ENCODE data around the gene TGOLN2.

Gene TGOLN2

DNA sequence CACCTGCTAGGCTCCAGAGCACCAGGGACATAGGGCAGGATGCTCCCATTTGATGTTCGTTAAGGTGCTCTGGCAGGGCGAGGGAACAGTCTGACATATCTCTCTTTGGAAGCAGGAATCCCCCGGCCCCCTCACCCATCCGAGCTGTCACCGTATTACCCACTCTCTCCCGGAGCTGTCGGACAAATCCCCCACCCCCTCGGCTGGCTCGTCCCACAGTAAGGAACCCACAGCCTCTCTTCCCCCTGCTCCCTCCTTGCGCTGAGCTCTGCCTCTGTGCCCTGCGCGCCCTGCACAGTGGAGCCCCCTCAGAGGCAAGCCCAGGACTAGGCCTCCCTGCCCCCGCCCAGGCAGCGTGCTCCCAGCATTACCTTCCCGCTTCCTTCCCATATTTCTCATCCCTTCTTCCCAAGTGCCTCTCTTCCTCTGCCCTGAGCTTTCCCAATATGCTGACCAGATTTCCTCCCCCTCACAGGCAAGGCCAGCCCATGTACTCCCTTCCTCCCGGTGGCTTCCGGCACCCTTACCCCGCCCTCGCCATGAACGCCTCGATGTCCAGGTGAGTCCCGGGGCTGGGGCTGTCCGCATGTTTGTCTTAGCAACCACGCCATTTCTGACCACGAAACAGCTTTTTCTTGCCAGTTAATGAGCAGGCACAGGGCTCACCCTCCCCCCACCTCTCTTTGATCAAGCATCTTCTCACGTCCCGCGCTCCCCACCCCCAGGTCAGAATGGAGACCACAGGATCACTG is 23.8 kb downstream of the TGOLN2 start:
- Mint-ChIP-seq H3K27ac (no peak overlapping the region), H3K9me3 (no peaks in the 10 kb centered on the region), H3K27me3 (peaks cover 2% of the 10 kb centered on the region)

DNA sequence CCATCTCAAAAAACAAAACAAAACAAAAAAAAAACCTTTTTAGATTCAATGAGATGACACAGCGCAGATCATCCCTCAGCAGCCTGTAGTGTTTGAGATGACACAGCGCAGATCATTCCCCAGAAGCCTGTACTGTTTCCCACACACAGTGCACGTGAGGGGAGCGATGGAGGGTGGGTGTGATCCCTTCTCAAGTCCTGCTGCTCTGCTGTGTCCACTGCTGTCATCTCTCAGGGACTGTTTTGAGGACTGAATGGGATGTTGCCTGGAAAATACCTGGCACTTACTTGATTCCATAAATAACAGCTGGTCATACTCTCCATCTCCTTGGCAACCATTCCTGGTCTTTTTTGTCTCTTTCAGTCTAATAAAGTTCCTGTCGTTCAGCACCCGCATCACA is 25.7 kb downstream of the TGOLN2 start:
- Mint-ChIP-seq H3K27ac (no peak overlapping the region), H3K36me3 (ENCODE audit: low read depth) (no peaks in the 10 kb centered on the region), H3K4me3 (no peak overlapping the region), H3K4me1 (ENCODE audit: low read depth) (peaks cover 7% of the 10 kb centered on the region), H3K27me3 (peaks cover 2% of the 10 kb centered on the region), H3K9me3 (no peaks in the 10 kb centered on the region)

More for the DNA sequence above, 23.8 kb downstream of the TGOLN2 start:
- Mint-ChIP-seq H3K4me3 (no peak overlapping the region), H3K36me3 (ENCODE audit: low read depth) (no peaks in the 10 kb centered on the region), H3K4me1 (ENCODE audit: low read depth) (peaks cover 24% of the 10 kb centered on the region)

DNA sequence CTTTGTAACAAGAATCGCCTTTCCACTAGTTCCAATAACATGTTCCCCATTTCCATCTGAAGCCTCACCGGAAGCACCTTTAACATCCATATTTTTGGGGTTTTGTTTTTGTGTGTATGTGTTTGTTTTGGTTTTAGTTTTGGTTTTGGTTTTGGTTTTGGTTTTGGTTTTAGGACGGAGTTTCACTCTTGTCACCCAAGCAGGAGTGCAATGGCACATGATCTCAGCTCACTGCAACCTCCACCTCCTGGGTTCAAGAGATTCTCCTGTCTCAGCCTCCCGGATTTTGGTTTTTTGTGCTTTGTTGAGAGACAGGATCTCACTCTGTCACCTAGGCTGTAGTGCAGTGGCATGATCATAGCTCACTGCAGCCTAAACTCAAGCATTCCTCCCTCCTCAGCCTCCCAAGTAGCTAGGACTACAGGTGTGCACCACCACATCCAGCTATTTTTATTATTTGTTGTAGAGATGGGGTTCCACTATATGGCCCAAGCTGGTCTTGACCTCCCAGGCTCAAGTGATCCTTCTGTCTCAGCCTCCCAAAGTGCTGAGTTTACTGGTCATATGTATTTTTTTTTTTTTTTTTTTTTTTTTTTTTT is 36.3 kb downstream of the TGOLN2 start:
- peak overlapping the region; percentile 33 for H3K4me3 Mint-ChIP-seq
- H3K36me3 Mint-ChIP-seq (ENCODE audit: low read depth), result no peaks in the 10 kb centered on the region
- no peaks in the 10 kb centered on the region for H3K27me3 Mint-ChIP-seq
- H3K9me3 Mint-ChIP-seq, result no peaks in the 10 kb centered on the region
- peaks cover 14% of the 10 kb centered on the region for H3K4me1 Mint-ChIP-seq (ENCODE audit: low read depth)
- H3K27ac Mint-ChIP-seq, result peak overlapping the region; percentile 50

DNA sequence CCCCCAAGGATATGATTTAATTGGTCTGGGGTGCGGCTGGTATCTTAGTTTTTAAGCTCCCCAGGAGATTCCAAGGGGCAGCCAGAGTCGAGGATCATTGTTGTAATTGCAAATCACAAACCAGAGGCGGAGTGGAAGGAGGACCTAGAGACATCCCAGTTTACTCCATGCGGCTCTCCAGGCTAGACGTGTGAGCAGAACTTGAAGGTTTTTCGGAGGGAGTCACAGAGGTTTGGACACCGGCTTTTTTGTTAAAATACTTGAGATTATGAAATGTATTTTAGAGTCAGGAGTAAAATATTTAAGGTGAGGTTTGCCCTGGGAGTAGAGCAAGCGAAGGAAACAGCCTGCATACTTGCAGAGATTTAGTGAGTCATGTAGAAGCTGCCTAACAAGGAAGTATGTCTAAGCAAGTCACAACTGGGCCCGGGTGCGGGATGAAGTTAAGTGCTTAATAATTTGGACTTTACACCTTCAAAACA is 39.5 kb downstream of the TGOLN2 start:
- no peaks in the 10 kb centered on the region for H3K27me3 Mint-ChIP-seq
- H3K36me3 Mint-ChIP-seq (ENCODE audit: low read depth), result no peaks in the 10 kb centered on the region
- no peak overlapping the region for H3K27ac Mint-ChIP-seq
- H3K4me3 Mint-ChIP-seq, result no peak overlapping the region
- H3K9me3 Mint-ChIP-seq, result no peaks in the 10 kb centered on the region
- H3K4me1 Mint-ChIP-seq (ENCODE audit: low read depth), result peaks cover 14% of the 10 kb centered on the region

DNA sequence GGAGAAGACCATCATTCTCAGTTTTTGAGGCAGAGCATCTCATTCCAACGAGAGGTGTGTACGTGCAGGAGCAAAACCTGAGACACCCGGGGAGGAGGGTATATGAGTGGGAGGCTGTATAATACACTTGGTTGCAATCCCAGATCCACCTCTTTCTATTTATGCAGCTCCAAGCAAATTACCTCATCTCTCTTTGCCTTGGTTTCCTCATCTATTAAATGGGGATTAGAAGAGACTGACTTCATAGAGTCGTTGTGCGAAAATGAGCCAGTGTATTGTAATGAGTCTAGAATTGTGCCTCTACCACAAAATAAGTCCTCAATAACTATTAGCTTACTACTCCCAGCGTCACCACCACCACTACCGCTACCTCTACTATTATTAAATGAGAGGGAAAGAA is 40.1 kb downstream of the TGOLN2 start:
- H3K36me3 Mint-ChIP-seq (ENCODE audit: low read depth), result no peaks in the 10 kb centered on the region
- no peak overlapping the region for H3K27ac Mint-ChIP-seq
- no peaks in the 10 kb centered on the region for H3K27me3 Mint-ChIP-seq
- H3K4me3 Mint-ChIP-seq, result no peak overlapping the region
- no peaks in the 10 kb centered on the region for H3K9me3 Mint-ChIP-seq
- H3K4me1 Mint-ChIP-seq (ENCODE audit: low read depth), result peaks cover 14% of the 10 kb centered on the region

DNA sequence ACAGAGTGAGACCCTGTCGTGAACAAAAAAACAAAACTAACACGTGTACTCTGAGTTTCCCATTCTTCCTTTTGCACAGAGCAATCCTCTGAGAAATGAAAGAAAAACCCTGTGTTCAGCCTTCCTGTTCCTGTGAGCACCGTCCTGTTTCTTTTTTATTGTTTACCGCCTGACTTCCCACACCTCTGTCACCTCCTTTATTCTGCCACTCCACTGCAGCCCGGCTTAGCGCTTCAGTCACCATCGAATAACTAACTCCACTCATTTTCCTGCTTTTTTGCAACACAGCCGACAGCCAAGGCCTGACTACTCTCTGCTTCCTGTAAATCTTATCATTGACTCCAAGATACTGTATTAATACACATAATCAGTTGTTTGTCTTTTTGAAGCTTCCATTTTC is 40.9 kb downstream of the TGOLN2 start:
- no peaks in the 10 kb centered on the region for H3K36me3 Mint-ChIP-seq (ENCODE audit: low read depth)
- H3K4me1 Mint-ChIP-seq (ENCODE audit: low read depth), result peaks cover 14% of the 10 kb centered on the region
- H3K27me3 Mint-ChIP-seq, result no peaks in the 10 kb centered on the region
- H3K27ac Mint-ChIP-seq, result peak overlapping the region; percentile 23
- no peaks in the 10 kb centered on the region for H3K9me3 Mint-ChIP-seq
- H3K4me3 Mint-ChIP-seq, result no peak overlapping the region

DNA sequence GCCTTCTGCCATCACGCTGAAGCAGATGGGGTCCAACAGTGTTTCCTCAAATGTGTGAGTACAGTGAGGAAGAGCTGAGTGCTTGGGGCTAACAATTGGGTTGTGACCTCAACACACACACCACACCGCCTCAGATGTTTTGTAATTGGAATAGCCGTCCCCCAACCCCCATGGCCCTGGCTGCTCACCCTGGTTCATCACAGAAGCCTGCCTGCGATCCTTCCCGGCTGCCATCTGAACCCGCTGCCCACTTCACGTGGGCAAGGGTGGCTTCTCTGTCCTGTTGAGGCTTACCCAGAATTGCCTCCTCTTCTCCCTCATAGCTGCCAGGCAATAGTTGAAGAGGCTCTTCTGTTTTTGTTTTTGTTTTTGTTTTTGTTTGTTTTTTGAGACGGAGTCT is 44.1 kb downstream of the TGOLN2 start:
- H3K36me3 Mint-ChIP-seq (ENCODE audit: low read depth), result no peaks in the 10 kb centered on the region
- H3K4me3 Mint-ChIP-seq, result no peak overlapping the region
- peaks cover 3% of the 10 kb centered on the region for H3K4me1 Mint-ChIP-seq (ENCODE audit: low read depth)
- no peaks in the 10 kb centered on the region for H3K9me3 Mint-ChIP-seq
- no peak overlapping the region for H3K27ac Mint-ChIP-seq
- H3K27me3 Mint-ChIP-seq, result no peaks in the 10 kb centered on the region

DNA sequence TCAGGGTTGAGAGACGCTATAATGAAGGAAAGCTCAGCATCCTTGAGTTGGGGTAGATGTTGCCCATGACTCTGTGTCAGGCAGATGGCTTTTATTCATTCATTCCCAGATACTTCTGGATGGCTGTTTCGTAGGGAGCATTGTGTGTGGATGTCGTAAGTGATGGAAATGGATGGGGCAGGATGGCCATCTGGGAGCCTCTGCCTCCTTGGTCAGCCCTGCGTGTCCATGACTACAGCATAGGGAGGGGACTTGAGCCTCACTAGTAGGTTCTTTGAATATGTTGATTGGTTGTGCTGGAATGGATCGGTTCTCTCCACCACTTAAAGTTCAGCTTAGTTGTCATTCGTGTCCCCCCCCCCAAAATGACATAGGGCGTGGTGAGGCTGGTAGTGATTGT is 44.9 kb downstream of the TGOLN2 start:
- no peaks in the 10 kb centered on the region for H3K36me3 Mint-ChIP-seq (ENCODE audit: low read depth)
- H3K27ac Mint-ChIP-seq, result no peak overlapping the region
- no peaks in the 10 kb centered on the region for H3K9me3 Mint-ChIP-seq
- H3K4me3 Mint-ChIP-seq, result no peak overlapping the region
- H3K27me3 Mint-ChIP-seq, result no peaks in the 10 kb centered on the region
- H3K4me1 Mint-ChIP-seq (ENCODE audit: low read depth), result peaks cover 3% of the 10 kb centered on the region

DNA sequence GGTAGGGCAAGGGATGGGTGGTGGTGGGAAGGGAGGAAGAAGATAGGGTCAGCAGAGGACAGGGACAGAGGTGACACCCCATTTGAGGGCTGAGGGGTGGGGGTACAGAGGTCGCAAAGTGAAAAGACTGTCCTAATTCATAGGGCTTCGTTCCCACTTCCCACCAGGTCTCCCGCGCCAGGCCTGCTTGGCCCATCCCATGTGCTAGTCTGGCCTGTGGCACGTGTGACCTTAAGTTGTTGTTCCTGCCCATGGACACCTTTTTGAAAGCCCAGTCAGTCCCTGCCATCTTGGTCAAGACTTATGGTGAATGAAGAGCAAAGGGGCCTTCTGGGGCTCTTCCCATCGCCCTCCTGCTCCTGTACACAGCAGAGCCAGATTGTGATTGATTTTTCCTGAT is 46.2 kb downstream of the TGOLN2 start:
- no peaks in the 10 kb centered on the region for H3K9me3 Mint-ChIP-seq
- no peak overlapping the region for H3K4me3 Mint-ChIP-seq
- no peaks in the 10 kb centered on the region for H3K36me3 Mint-ChIP-seq (ENCODE audit: low read depth)
- H3K4me1 Mint-ChIP-seq (ENCODE audit: low read depth), result no peaks in the 10 kb centered on the region
- no peak overlapping the region for H3K27ac Mint-ChIP-seq
- H3K27me3 Mint-ChIP-seq, result no peaks in the 10 kb centered on the region

DNA sequence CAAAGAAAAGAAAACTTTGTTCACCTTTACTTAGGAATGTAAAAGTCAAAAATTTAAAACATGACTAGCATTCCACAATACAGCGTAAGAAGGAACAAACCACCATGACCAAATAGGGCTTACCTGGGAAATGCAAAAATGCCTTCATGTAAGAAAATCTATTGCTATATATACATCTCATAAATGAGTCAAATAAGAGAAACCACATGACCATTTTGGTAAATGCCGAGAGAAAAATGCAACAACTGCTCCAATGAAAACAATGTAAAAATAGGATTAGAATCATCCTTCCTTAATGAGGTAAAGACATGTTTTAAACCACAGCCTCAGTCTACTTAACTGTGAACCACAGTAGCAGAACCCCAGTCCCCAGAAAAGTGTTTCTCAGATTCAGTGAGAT is 49.4 kb downstream of the TGOLN2 start:
- no peaks in the 10 kb centered on the region for H3K27me3 Mint-ChIP-seq
- no peaks in the 10 kb centered on the region for H3K9me3 Mint-ChIP-seq
- no peaks in the 10 kb centered on the region for H3K36me3 Mint-ChIP-seq (ENCODE audit: low read depth)
- H3K4me3 Mint-ChIP-seq, result no peak overlapping the region
- no peaks in the 10 kb centered on the region for H3K4me1 Mint-ChIP-seq (ENCODE audit: low read depth)
- H3K27ac Mint-ChIP-seq, result no peak overlapping the region

DNA sequence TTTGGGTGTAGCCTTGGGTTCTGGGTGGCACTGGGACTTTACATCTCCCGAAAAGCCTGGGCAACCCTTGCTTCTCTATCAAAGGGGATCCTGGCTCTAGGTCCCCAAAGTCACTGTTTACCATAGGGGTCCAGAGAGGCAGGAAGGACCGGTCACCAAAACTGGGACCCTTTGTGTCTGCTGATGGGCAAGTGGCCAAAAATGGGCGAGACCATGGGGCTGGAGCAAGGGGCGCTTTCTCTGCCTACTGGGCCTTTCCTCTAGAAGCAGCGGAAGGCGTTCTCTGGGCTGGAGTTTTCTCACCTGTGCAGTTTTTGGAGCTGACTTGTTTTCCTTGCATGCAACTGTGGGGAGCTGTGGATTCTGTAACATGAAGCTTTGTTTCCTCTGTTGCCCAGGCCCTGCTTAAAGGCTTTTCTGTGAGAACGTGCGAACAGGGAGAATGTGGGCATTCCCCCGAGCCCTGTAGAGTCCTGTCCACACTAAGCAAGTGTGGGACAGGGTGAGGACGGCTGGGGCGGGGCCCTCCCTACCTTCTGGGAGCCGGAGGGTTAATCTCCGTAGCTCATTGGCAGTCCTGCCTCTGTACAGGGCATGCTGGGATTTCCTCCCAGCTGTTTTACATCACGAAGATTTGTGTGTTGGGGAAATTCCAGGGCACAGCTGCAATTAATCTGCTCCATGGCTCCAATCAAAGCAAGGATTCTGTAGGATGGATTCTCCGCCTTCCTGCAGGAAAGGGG is 50.2 kb downstream of the TGOLN2 start:
- Mint-ChIP-seq H3K4me3 (no peak overlapping the region), H3K27me3 (no peaks in the 10 kb centered on the region), H3K4me1 (ENCODE audit: low read depth) (no peaks in the 10 kb centered on the region), H3K27ac (no peak overlapping the region), H3K36me3 (ENCODE audit: low read depth) (no peaks in the 10 kb centered on the region), H3K9me3 (no peaks in the 10 kb centered on the region)

DNA sequence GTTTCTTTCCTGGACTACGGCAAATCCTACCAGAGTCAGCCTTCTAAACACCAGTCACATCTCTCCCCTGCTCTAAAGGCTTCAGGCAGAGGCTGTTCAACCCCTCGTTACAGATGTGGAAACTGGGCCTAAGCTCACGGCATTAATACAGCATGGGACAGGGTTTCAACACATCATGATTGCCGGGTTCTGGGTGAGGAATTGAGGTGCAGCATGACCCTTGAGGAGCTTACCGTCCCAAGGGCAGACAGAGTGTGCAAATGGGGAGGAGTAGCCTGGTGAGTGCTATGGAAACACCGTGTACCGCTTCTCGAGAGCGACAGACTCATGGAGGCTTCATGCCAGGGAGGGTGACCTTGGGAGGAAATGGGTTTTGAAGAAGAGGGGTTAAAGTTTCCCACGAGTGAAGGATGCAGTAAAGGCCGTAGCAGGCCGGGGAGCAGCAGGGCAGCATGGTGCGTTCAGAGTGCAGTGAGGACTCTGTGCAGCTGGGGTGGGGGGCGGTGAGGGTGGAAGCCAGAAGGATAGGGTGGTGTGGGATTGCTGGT is 51.1 kb downstream of the TGOLN2 start:
- Mint-ChIP-seq H3K4me1 (ENCODE audit: low read depth) (no peaks in the 10 kb centered on the region), H3K9me3 (no peaks in the 10 kb centered on the region), H3K27ac (no peak overlapping the region), H3K36me3 (ENCODE audit: low read depth) (no peaks in the 10 kb centered on the region), H3K4me3 (no peak overlapping the region), H3K27me3 (no peaks in the 10 kb centered on the region)

DNA sequence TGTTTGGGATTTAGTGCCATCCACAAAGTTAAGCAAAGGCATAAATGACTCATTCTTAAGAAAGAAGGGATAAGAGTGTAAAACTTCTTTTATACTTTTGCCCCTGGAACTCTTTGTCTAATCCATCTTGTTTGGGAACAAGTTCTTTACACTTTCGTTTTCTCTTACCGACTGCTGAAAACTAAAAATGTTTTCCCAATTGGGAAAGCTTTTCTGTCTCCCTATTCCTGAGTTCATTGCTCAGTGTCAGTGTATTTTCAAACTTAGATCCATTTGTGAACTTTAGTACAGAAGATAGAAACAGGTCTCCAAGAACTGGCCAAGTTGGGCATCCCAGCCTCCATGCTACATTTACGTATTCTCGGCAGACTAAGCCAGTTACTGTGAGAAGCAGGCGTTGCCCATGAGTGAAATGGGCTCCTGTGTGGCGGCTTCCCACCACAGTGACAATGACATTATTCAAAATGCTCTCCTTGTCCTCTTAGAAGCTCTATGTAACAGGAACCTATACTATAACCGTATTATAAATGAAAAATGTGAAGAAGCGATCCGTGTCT is 51.7 kb downstream of the TGOLN2 start:
- H3K4me3 Mint-ChIP-seq, result no peak overlapping the region
- no peaks in the 10 kb centered on the region for H3K9me3 Mint-ChIP-seq
- no peaks in the 10 kb centered on the region for H3K36me3 Mint-ChIP-seq (ENCODE audit: low read depth)
- H3K27me3 Mint-ChIP-seq, result no peaks in the 10 kb centered on the region
- no peaks in the 10 kb centered on the region for H3K4me1 Mint-ChIP-seq (ENCODE audit: low read depth)
- no peak overlapping the region for H3K27ac Mint-ChIP-seq

DNA sequence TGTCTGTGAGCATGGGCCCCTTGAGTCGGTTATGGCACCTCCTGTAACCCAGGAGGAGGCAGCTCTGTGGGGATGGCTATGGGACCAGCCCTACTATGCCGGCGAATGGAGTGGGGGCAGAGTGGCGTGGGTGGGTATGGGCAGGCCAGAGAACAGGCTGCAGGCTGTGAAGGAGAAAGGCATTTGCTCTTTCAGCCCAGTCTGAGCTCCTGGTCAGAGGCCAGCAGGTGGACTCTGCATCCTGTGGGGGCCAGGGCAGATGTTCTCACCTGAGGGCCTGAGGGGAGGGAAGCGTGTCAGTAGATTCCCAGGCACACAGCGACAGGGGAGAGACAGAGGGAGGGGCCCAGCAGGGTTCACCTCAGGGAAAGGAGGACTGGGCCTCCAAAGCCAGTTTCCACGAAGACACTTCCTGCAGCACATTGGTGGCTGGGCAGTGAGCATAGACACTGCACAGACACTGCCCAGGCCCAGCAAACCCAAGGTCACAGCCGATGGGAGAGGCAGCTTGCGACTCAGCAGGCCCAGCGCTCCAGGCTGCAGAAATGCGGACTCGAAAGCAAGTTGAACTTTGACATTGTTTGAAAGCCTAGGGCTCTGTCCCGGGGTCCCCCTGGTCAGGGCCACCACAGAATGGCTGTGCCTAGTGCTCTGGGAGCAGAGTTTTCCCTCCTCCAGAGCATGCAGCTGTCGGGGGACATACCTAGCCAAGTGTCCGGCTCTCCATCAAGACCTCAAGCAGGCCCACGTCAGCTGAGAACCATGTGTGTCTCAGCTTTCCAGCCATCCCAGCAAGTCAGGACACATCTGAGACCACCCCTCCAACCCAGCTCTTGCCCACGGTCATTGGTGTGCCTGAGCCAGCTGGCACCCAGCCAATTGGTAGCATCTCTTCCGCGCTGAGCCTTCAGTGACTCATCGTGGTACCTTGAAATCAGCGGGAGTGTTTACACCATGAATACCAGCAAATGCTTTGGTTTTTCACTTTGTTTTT is 53.8 kb downstream of the TGOLN2 start:
- Mint-ChIP-seq H3K27ac (no peak overlapping the region), H3K27me3 (no peaks in the 10 kb centered on the region), H3K36me3 (ENCODE audit: low read depth) (no peaks in the 10 kb centered on the region), H3K4me1 (ENCODE audit: low read depth) (no peaks in the 10 kb centered on the region), H3K9me3 (no peaks in the 10 kb centered on the region), H3K4me3 (no peak overlapping the region)
